PFSK-1 (cell line): Measurements from ENCODE around the gene SPNS2.

Experiments used
- FOXP2 ChIP-seq: optimal IDR thresholded peaks from 2 replicates; pipeline ENCODE3; 2011; ENCODE audit warnings: borderline replicate concordance, control low read depth, inconsistent platforms; ENCODE audit not compliant: insufficient read depth; ENCODE audit errors: extremely low read length, extremely low read depth
- POLR2AphosphoS5 ChIP-seq: IDR thresholded peaks from 2 replicates; pipeline ENCODE4 v1.6.1; 2012; ENCODE audit warnings: low read depth, mild to moderate bottlenecking, control low read depth, low read length, moderate library complexity
- SIN3A ChIP-seq: IDR thresholded peaks from 2 replicates; pipeline ENCODE4 v1.6.1; 2012; ENCODE audit warnings: mild to moderate bottlenecking, low read length, moderate library complexity, borderline replicate concordance; ENCODE audit not compliant: insufficient read depth
- TAF1 ChIP-seq: IDR thresholded peaks from 2 replicates; pipeline ENCODE4 v1.6.1; 2012; ENCODE audit warnings: low read length, control low read depth, borderline replicate concordance; ENCODE audit not compliant: insufficient read depth
- TF ChIP-seq, protein P1 (sequence below), 2 experiments: IDR thresholded peaks; 2 replicates each; pipeline versions ENCODE4 v1.6.1 to v1.8.0; 2011 to 2012; ENCODE audit warnings: low read depth in 2 of 2, low read length in 2 of 2, control low read depth in 1 of 2, inconsistent platforms in 1 of 2, mild to moderate bottlenecking in 1 of 2, moderate library complexity in 1 of 2; ENCODE audit not compliant: insufficient read depth in 1 of 2

The SPNS2 gene

DNA sequence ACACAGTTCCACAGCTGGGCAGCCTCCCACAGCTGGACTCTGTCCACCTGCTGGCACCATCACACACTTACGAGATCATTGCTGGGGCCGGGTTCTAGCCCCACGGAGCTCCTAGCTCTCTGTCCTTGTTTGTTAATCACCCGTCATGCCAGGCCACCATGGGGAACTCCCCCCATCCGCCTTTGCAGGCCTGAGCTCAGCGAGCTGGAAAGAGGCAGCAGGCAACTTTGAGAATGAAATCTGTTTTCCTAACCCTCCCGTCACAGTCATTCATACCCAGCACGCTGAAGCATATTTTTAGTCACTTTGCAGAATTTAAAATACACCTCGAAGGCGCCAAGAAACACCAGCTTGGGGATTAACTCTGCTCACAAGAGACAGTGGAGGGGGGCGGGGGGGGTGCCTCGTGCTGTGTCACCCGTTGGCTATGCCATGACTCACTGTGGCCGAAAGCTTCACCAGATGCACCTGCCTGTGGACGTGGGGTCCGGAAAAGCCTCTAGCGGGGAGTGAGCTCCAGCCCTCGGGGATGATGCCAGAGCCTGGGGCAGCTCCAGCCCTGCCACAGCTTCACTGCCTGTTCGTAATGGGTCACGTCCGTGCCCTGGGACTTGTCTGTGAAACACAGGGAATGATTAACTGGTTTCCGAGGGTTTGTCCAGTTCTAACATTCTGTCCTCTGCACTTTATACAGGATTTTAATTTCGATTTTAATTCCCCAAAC is 1.4 kb upstream of the SPNS2 start:
- TF ChIP-seq, protein P1, sequence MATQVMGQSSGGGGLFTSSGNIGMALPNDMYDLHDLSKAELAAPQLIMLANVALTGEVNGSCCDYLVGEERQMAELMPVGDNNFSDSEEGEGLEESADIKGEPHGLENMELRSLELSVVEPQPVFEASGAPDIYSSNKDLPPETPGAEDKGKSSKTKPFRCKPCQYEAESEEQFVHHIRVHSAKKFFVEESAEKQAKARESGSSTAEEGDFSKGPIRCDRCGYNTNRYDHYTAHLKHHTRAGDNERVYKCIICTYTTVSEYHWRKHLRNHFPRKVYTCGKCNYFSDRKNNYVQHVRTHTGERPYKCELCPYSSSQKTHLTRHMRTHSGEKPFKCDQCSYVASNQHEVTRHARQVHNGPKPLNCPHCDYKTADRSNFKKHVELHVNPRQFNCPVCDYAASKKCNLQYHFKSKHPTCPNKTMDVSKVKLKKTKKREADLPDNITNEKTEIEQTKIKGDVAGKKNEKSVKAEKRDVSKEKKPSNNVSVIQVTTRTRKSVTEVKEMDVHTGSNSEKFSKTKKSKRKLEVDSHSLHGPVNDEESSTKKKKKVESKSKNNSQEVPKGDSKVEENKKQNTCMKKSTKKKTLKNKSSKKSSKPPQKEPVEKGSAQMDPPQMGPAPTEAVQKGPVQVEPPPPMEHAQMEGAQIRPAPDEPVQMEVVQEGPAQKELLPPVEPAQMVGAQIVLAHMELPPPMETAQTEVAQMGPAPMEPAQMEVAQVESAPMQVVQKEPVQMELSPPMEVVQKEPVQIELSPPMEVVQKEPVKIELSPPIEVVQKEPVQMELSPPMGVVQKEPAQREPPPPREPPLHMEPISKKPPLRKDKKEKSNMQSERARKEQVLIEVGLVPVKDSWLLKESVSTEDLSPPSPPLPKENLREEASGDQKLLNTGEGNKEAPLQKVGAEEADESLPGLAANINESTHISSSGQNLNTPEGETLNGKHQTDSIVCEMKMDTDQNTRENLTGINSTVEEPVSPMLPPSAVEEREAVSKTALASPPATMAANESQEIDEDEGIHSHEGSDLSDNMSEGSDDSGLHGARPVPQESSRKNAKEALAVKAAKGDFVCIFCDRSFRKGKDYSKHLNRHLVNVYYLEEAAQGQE (IDR thresholded peaks at IDR 0.05; ENCODE audit: insufficient read depth in 1 of 2, low read depth in 2 of 2, low read length in 2 of 2): no peak
- TF ChIP-seq FOXP2 (no peak), SIN3A (no peak), POLR2AphosphoS5 (no peak), TAF1 (no peak)

DNA sequence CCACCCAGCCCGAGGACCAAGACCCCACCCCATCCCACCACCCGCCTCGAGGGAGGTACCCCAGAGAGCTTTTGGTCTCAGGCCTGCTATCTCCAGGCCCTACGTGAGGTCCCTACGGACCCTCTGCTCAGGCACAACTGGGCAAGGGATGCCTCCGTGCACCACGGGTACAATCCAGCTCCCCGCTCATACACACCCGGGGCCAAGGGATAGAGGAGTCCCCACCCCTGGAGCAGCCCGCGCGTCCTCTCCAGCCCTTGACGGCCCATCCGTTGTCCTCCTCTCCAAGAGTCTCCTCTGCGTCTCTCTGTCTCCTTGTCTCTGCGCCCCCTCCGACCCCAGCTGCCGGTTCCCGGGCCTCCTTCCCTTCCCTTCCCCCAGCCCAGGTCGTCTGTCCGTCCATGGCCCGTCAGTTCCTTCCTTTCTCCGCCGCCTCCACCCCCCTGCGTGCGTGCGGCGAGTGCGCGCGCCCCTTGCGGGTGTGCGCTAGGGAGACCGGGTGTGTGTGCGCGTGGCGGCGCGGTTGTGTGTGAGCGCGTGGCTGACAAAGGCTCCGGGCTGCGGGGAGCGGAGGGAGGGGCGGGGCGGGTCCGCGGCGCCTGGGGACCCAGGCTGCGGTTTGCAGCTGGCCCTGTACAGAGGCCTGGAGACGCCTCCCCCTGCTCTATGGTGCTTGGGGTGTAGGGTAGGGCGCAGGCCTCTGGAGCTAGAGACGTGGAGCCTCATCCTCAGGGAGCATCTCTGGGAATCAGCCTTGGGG is 930 bp downstream of the SPNS2 start:
- no peak for TF ChIP-seq POLR2AphosphoS5
- TF ChIP-seq TAF1: no peak
- TF ChIP-seq, protein P1 (IDR thresholded peaks at IDR 0.05; ENCODE audit: insufficient read depth in 1 of 2, low read depth in 2 of 2, low read length in 2 of 2): no peak
- TF ChIP-seq FOXP2: no peak
- TF ChIP-seq SIN3A: no peak

DNA sequence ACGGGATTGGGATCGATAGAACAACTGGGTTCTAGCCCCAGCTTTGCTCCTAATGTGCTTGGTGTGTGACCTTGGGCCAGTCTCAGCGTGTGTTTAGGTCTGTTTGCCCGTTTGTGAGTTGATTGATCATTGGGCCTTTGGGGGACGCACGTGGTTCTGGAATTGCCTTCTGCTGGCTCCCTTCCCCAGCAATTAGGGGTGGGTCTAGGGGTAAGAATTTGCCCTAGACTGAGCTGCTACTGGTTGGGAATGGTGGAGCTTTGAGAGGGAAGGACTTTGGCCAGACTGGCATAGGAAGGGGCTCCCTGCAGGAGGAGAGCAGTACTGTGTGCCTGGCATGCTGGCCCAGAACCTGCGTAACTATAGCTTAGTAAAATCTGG is 1.5 kb downstream of the SPNS2 start:
- TF ChIP-seq SIN3A (no peak), FOXP2 (no peak)
- TF ChIP-seq, protein P1 (IDR thresholded peaks at IDR 0.05; ENCODE audit: insufficient read depth in 1 of 2, low read depth in 2 of 2, low read length in 2 of 2): no peak

DNA sequence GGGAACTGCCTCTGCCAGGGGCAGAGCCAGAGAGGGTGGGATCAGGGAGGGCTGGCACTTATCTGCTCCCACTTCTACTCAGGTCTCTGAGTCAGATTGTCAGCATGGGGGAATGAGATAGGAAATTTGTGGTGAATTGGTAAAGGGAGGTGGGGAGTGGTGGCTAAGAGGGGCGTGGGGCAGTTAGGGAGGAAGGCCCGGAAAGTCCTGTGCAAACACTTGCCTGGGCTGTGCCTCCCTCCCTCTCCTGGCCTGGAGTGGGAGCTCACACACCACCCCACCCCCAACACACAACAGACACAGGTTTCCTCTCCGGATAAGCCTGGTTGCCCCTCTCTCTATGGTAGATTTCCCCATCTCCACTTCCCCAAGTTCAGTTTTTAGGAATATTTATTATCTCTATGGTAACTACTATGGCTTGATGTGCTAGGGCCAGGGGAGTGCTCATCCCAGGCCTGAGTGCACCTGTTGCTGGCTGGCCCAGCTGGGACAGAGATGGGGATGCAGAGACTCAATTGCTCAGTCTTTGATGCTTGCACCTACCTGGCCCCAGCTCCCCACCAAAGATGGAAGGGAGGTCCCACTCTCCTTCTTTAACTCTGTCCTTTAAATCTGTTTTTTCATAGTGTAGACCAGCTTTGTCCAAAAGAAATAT is 2.7 kb downstream of the SPNS2 start:
- TF ChIP-seq TAF1 (no peak), POLR2AphosphoS5 (no peak), FOXP2 (no peak), SIN3A (no peak)
- TF ChIP-seq, protein P1 (IDR thresholded peaks at IDR 0.05; ENCODE audit: insufficient read depth in 1 of 2, low read depth in 2 of 2, low read length in 2 of 2): no peak
